PC-9 (cell line): Measurements from ENCODE around the gene NETO1.

Experiments used
- EZH2 ChIP-seq: fragments of 200-600 bp; sonication (generic); IDR thresholded peaks from 2 replicates; pipeline ENCODE4 v1.8.0; 2017; ENCODE audit warnings: antibody characterized with exemption, low read depth
- TF ChIP-seq, protein P1 (sequence below): fragments of 200-600 bp; sonication (generic); conservative IDR thresholded peaks from 2 replicates; pipeline ENCODE4 v1.6.1; 2017; ENCODE audit warnings: mixed run types, antibody characterized with exemption, mild to moderate bottlenecking, moderate library complexity

DNA sequence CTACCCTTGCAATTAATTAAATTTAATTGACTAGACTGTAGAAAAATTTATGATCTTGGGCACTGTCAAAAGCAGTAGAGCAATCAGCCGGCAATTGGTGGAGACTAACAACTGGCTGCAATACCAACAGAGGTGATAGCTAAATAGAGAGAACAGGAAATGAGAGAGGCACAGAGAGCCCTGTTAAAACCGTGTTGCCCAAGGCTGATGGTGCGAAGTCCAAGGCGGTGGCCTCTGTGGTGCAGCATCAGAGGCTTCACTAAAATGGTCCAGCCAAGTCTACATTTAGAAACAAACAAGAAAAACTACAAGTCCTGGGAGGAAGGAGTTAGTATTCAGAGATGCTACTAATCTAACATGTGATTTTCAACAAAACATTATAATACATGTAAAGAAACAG is 115.6 kb downstream of the NETO1 start:
- TF ChIP-seq, protein P1, sequence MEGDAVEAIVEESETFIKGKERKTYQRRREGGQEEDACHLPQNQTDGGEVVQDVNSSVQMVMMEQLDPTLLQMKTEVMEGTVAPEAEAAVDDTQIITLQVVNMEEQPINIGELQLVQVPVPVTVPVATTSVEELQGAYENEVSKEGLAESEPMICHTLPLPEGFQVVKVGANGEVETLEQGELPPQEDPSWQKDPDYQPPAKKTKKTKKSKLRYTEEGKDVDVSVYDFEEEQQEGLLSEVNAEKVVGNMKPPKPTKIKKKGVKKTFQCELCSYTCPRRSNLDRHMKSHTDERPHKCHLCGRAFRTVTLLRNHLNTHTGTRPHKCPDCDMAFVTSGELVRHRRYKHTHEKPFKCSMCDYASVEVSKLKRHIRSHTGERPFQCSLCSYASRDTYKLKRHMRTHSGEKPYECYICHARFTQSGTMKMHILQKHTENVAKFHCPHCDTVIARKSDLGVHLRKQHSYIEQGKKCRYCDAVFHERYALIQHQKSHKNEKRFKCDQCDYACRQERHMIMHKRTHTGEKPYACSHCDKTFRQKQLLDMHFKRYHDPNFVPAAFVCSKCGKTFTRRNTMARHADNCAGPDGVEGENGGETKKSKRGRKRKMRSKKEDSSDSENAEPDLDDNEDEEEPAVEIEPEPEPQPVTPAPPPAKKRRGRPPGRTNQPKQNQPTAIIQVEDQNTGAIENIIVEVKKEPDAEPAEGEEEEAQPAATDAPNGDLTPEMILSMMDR, result no peak
- TF ChIP-seq EZH2, result no peak
